Erythroblast (primary cell): ENCODE data around the gene TMEM203.

Experiments used
- DNase-seq, 2 experiments: peaks; one replicate each; lab custom pipeline; 2025; lab: John Stamatoyannopoulos, UW
- GATA1 ChIP-seq: IDR thresholded peaks from 2 replicates; pipeline ENCODE4 v1.6.1; 2011; ENCODE audit warnings: low read depth, mild to moderate bottlenecking, control low read depth, low read length, moderate library complexity
- POLR2A ChIP-seq: IDR thresholded peaks from 2 replicates; pipeline ENCODE4 v1.6.1; 2011; ENCODE audit warnings: mild to moderate bottlenecking, low read length

TMEM203 gene

DNA sequence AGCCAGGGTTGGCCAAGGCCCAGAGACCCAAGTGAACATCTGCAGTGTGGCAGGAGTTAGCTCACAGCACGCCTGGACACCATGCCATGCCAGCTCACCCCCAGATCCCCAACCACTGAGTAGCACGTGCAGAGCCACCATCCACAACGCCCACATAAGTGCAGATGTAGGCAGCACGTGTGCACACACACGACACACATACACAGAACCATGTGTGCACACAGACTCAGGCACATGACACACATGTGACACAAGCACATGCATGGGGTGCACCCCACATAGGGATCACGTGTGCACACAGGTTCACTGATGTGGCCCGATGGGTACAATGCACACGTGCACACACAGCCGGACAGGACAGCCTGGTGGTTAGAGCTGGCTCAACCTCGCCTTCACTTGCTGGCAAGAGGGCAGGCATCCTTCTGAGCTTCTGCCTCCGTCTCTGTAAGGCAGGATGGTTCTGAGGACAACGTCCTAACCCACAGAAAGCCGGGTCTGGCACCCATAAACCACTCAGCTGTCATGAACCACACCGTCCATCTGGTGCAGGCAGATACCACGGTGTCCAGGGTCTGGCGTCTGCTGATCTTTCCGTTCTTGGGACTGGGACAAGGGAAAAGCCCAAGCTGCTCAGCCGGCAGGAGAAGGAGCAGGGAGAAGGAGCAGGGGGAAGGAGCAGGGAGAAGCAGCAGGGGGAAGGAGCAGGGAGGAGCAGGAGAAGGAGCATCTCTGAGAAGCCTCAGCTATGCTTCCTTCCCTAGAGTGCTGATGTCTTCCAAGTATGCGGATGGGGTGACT lies 47.6 kb downstream of the TMEM203 start:
- peak; percentile 47 to 49 for DNase-seq
- no peak for TF ChIP-seq POLR2A
- TF ChIP-seq GATA1 = no peak

- TF ChIP-seq POLR2A = no peak
- TF ChIP-seq GATA1 = no peak
- DNase-seq = peak; percentile 84 to 93
These were observed 48.7 kb downstream of the TMEM203 start for GRCh38 chr9:137156567-137157375.
